ENCODE results near the gene KRTAP4-4.
"Not testable (repeated sequence)": the region's sequence is repeated elsewhere in the genome, so short reads cannot be mapped to it uniquely, and the experiment has no call there.

GRCh38 chr17:41160190-41160589 is 358 bp downstream of the KRTAP4-4 start:
- TF ChIP-seq, protein P1, sequence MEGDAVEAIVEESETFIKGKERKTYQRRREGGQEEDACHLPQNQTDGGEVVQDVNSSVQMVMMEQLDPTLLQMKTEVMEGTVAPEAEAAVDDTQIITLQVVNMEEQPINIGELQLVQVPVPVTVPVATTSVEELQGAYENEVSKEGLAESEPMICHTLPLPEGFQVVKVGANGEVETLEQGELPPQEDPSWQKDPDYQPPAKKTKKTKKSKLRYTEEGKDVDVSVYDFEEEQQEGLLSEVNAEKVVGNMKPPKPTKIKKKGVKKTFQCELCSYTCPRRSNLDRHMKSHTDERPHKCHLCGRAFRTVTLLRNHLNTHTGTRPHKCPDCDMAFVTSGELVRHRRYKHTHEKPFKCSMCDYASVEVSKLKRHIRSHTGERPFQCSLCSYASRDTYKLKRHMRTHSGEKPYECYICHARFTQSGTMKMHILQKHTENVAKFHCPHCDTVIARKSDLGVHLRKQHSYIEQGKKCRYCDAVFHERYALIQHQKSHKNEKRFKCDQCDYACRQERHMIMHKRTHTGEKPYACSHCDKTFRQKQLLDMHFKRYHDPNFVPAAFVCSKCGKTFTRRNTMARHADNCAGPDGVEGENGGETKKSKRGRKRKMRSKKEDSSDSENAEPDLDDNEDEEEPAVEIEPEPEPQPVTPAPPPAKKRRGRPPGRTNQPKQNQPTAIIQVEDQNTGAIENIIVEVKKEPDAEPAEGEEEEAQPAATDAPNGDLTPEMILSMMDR (IDR thresholded peaks at IDR 0.05) = not testable (repeated sequence)
- TF ChIP-seq POLR2A (IDR thresholded peaks at IDR 0.05) = not testable (repeated sequence)

Measured in right lobe of liver (tissue), 4 donors.